T-helper 22 cell (primary cell): ENCODE measurements around the gene CUX1.

Experiments
- DNase-seq: peaks from one replicate; pipeline ENCODE4 v3.0.0-alpha.2; 2020; ENCODE audit warnings: low read depth

Gene CUX1

GRCh38 chr7:102185796-102186195 lies 368.4 kb downstream of the CUX1 start:
- no peak for DNase-seq

GRCh38 chr7:102186306-102186705 lies 368.9 kb downstream of the CUX1 start:
- no peak for DNase-seq

GRCh38 chr7:102188746-102189145 lies 371.3 kb downstream of the CUX1 start:
- no peak for DNase-seq

- DNase-seq = no peak
These were observed 372.3 kb downstream of the CUX1 start for GRCh38 chr7:102189756-102190155.

- DNase-seq = no peak
These were observed 373.4 kb downstream of the CUX1 start for GRCh38 chr7:102190776-102191350.

GRCh38 chr7:102191556-102192379 lies 374.3 kb downstream of the CUX1 start:
- no peak for DNase-seq

GRCh38 chr7:102192790-102193189 lies 375.4 kb downstream of the CUX1 start:
- no peak for DNase-seq

GRCh38 chr7:102193806-102194205 lies 376.4 kb downstream of the CUX1 start:
- no peak for DNase-seq

- no peak for DNase-seq
These were observed 377.9 kb downstream of the CUX1 start for GRCh38 chr7:102195361-102195760.

GRCh38 chr7:102196028-102196427 lies 378.6 kb downstream of the CUX1 start:
- no peak for DNase-seq

GRCh38 chr7:102197161-102197560 lies 379.7 kb downstream of the CUX1 start:
- no peak for DNase-seq

- no peak for DNase-seq
These were observed 380.2 kb downstream of the CUX1 start for GRCh38 chr7:102197599-102197998.

- no peak for DNase-seq
These were observed 381.1 kb downstream of the CUX1 start for GRCh38 chr7:102198417-102198956.

- DNase-seq = no peak
These were observed 384.1 kb downstream of the CUX1 start for GRCh38 chr7:102201576-102201975.

GRCh38 chr7:102202556-102202955 lies 385.1 kb downstream of the CUX1 start:
- DNase-seq = no peak

GRCh38 chr7:102203218-102203617 lies 385.8 kb downstream of the CUX1 start:
- DNase-seq = no peak

- no peak for DNase-seq
These were observed 386.8 kb downstream of the CUX1 start for GRCh38 chr7:102204212-102204611.

- DNase-seq = no peak
These were observed 388.5 kb downstream of the CUX1 start for GRCh38 chr7:102205915-102206314.

- no peak for DNase-seq
These were observed 391.4 kb downstream of the CUX1 start for GRCh38 chr7:102208826-102209225.

- no peak for DNase-seq
These were observed 393.4 kb downstream of the CUX1 start for GRCh38 chr7:102210787-102211186.

- DNase-seq = no peak
These were observed 394.4 kb downstream of the CUX1 start for GRCh38 chr7:102211590-102212550.

GRCh38 chr7:102214477-102215072 lies 397.1 kb downstream of the CUX1 start:
- DNase-seq = no peak
